Sigmoid colon (tissue), 7 donors: ENCODE data around the gene IL36B. TPM values are rescaled to one million over a fixed set of nuclear protein-coding genes. Genes with fewer than 3 reads are reported as not detected.

Experiments used
- DNase-seq: peaks from one replicate; pipeline ENCODE4 v3.0.0-alpha.2; 2019
- H3K27ac ChIP-seq, 4 donors: fragments of 200-600 bp; sonication (generic); one replicate each; pipeline ENCODE4 v1.5.1; 2016 to 2019; ENCODE audit warnings: mild to moderate bottlenecking in 1 of 4
- H3K27me3 ChIP-seq, 3 donors: fragments of 200-600 bp; sonication (generic); one replicate each; pipeline ENCODE4 v1.5.1; 2019; ENCODE audit warnings: mild to moderate bottlenecking in 1 of 3
- H3K36me3 ChIP-seq, 4 donors: fragments of 200-600 bp; sonication (generic); one replicate each; pipeline ENCODE4 v1.5.1; 2016 to 2019
- H3K4me1 ChIP-seq, 4 donors: fragments of 200-600 bp; sonication (generic); one replicate each; pipeline ENCODE4 v1.5.1; 2017 to 2019
- H3K4me3 ChIP-seq, 4 donors: fragments of 200-600 bp; sonication (generic); one replicate each; pipeline ENCODE4 v1.5.1; 2017 to 2019; ENCODE audit warnings: mild to moderate bottlenecking in 2 of 4, moderate library complexity in 1 of 4
- H3K9me3 ChIP-seq, 4 donors: fragments of 200-600 bp in 3 of 4; sonication (generic) in 3 of 4; one replicate each; pipeline versions ENCODE4 v1.5.1 to v1.6.1; 2013 to 2019
- EP300 ChIP-seq, 4 donors: sonication (generic); formaldehyde crosslinking; IDR thresholded peaks; one replicate each; pipeline ENCODE4 v1.6.1; 2017; ENCODE audit warnings: antibody characterized with exemption in 4 of 4
- POLR2A ChIP-seq, 2 donors: fragments of 450-650 bp; IDR thresholded peaks; one replicate each; pipeline ENCODE4 v1.6.1; 2016; ENCODE audit warnings: antibody characterized with exemption in 2 of 2, mild to moderate bottlenecking in 2 of 2, moderate library complexity in 2 of 2
- POLR2AphosphoS5 ChIP-seq, 4 donors: sonication (generic); formaldehyde crosslinking; IDR thresholded peaks; one replicate each; pipeline ENCODE4 v1.6.1; 2017; ENCODE audit warnings: antibody characterized with exemption in 4 of 4
- WGBS, 2 donors: extraction: QIAGEN DNeasy Blood & Tissue Kit; methylation state at CpG; one replicate each; pipeline ENCODE4 v1.1.7; 2013; 5-methylcytosine and 5-hydroxymethylcytosine counted together
- intact Hi-C: fragments of 100-400 bp; cut with DNase I; formaldehyde crosslinking; loops from one replicate; pipeline ENCODE4 v1.15.1; 2023
- polyA plus RNA-seq, 3 donors: library from polyadenylated mRNA; stranded (reverse); fragments of 200-250 nt; gene quantifications; one replicate each; pipeline ENCODE4 v1.2.3, GENCODE V29; 2013
- small RNA-seq, 3 donors: library from RNA; depleted of rRNA; stranded (forward); fragments of <200 nt; gene quantifications; one replicate each; pipeline ENCODE3, GENCODE V24; 2016
- total RNA-seq, 4 donors: library from RNA; depleted of rRNA; stranded (reverse); fragments of >200 nt; gene quantifications; one replicate each; pipeline ENCODE4 v1.1.0, GENCODE V29; 2016
- TF ChIP-seq, protein P1 (sequence below), 4 experiments: fragments of 450-650 bp in 3 of 4; fragments of 200-600 bp in 1 of 4; IDR thresholded peaks; one replicate each; pipeline ENCODE4 v1.5.1; 2016 to 2019; ENCODE audit warnings: antibody characterized with exemption in 4 of 4, mild to moderate bottlenecking in 3 of 4, moderate library complexity in 2 of 4
- donor health status: healthy with polysubstance abuse.
- donor health status: Bipolar disorder and iron deficiency.
- donor health status: healthy.

Gene IL36B
- total and polyA plus RNA-seq, 7 donors = not detected

DNA sequence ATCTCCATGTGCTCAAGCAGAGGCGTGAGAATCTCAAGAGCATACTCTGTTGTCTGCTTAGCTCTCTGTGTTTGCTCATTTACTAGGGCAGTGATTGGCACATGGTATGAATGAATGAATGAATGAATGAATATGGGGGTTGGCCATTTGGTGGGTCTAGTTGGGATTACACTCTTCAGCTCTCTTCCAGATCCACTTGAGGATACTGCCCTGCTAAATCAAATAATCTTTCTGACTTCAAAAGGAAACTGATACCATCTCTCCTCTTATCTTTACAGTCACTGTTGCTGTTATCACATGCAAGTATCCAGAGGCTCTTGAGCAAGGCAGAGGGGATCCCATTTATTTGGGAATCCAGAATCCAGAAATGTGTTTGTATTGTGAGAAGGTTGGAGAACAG is 72.9 kb downstream of the IL36B start:
- no peaks in the 10 kb centered on the region for H3K36me3 ChIP-seq
- intact Hi-C loops = no loop called here
- TF ChIP-seq, protein P1, sequence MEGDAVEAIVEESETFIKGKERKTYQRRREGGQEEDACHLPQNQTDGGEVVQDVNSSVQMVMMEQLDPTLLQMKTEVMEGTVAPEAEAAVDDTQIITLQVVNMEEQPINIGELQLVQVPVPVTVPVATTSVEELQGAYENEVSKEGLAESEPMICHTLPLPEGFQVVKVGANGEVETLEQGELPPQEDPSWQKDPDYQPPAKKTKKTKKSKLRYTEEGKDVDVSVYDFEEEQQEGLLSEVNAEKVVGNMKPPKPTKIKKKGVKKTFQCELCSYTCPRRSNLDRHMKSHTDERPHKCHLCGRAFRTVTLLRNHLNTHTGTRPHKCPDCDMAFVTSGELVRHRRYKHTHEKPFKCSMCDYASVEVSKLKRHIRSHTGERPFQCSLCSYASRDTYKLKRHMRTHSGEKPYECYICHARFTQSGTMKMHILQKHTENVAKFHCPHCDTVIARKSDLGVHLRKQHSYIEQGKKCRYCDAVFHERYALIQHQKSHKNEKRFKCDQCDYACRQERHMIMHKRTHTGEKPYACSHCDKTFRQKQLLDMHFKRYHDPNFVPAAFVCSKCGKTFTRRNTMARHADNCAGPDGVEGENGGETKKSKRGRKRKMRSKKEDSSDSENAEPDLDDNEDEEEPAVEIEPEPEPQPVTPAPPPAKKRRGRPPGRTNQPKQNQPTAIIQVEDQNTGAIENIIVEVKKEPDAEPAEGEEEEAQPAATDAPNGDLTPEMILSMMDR (IDR thresholded peaks at IDR 0.05) = no peak
- TF ChIP-seq POLR2AphosphoS5 (IDR thresholded peaks at IDR 0.05) (no peak), POLR2A (IDR thresholded peaks at IDR 0.05) (no peak), EP300 (IDR thresholded peaks at IDR 0.05) (no peak)
- no peaks in the 10 kb centered on the region for H3K4me1 ChIP-seq
- DNase-seq = no peak
- 91 to 94% methylated on average over 1 of the region's 1 CpG for WGBS, 2 donors
- no peak overlapping the region for H3K4me3 ChIP-seq
- H3K27me3 ChIP-seq = no peaks in the 10 kb centered on the region
- H3K9me3 ChIP-seq = no peaks in the 10 kb centered on the region
- no peak overlapping the region for H3K27ac ChIP-seq

GRCh38 chr2:112977559-112978056 is 75.1 kb downstream of the IL36B start, which contains the start of gene IL36G:
Gene IL36G, plus strand, starts transcription at chr2:112978006. Its CDS starts 633 bp downstream, at chr2:112978639.
- Histone ChIP-seq H3K4me1 (no peaks in the 10 kb centered on the region), H3K9me3 (no peaks in the 10 kb centered on the region), H3K27me3 (no peaks in the 10 kb centered on the region), H3K27ac (no peak within 1 kb of the TSS), H3K4me3 (no peak within 1 kb of the TSS), H3K36me3 (no peaks in the 10 kb centered on the region)
- no peak for DNase-seq
- intact Hi-C loops = no loop called here
- TF ChIP-seq, protein P1 (IDR thresholded peaks at IDR 0.05) = no peak
- TF ChIP-seq POLR2AphosphoS5 (IDR thresholded peaks at IDR 0.05) (no peak), EP300 (IDR thresholded peaks at IDR 0.05) (no peak), POLR2A (IDR thresholded peaks at IDR 0.05) (no peak)
- 62 to 75% methylated on average over 7 of the region's 7 CpGs for WGBS, 2 donors

Small RNAs within 50 kb of the gene (small RNA-seq; reads per million reads assigned to genes)
- gene HMGN2P23 (0 reads per million in 3 donors), gene RNU6-1180P (0 reads per million in 3 donors)

Other genes with a start within 250 kb of the IL36B start
- 1 to 10 TPM in 1 of 4 donors, under 1 TPM in 2, not detected in 1; 0.55 to 3.8 (median 0.66) TPM for gene IL1B, start 216.1 kb downstream of the IL36B start, total RNA-seq
- gene IL1B, start 216.1 kb downstream of the IL36B start, polyA plus RNA-seq = 10 to 100 TPM in 1 of 3 donors, 1 to 10 TPM in 2; 6.0 to 32.4 (median 8.5) TPM
- gene IL37, start 141.7 kb downstream of the IL36B start, total RNA-seq = not detected
- 1 to 10 TPM in 1 of 3 donors, not detected in 2; 1.3 TPM for gene IL37, start 141.7 kb downstream of the IL36B start, polyA plus RNA-seq
- gene IL36G, start 74.9 kb downstream of the IL36B start, total RNA-seq = not detected
- under 1 TPM in 1 of 3 donors, not detected in 2; 0.17 TPM for gene IL36G, start 74.9 kb downstream of the IL36B start, polyA plus RNA-seq
- gene IL36A, start 47.4 kb downstream of the IL36B start, total RNA-seq = not detected
- not detected for gene IL36A, start 47.4 kb downstream of the IL36B start, polyA plus RNA-seq
- not detected for gene IL36RN, start 6.3 kb upstream of the IL36B start, total RNA-seq
- gene IL36RN, start 6.3 kb upstream of the IL36B start, polyA plus RNA-seq = under 1 TPM in 1 of 3 donors, not detected in 2; 0.03 TPM
- not detected for gene IL1F10, start 15.1 kb upstream of the IL36B start, total RNA-seq
- not detected for gene IL1F10, start 15.1 kb upstream of the IL36B start, polyA plus RNA-seq
- gene IL1RN, start 74.7 kb upstream of the IL36B start, total RNA-seq = 1 to 10 TPM in 1 of 4 donors, under 1 TPM in 1, not detected in 2; 0.55 to 1.6 TPM
- gene IL1RN, start 74.7 kb upstream of the IL36B start, polyA plus RNA-seq = 10 to 100 TPM in 2 of 3 donors, 1 to 10 TPM in 1; 6.6 to 19.9 (median 11.1) TPM
- 1 to 10 TPM; 1.4 to 6.6 (median 2.0) TPM for gene PSD4, start 121.1 kb upstream of the IL36B start, total RNA-seq
- 10 to 100 TPM; 15.0 to 51.6 (median 22.9) TPM for gene PSD4, start 121.1 kb upstream of the IL36B start, polyA plus RNA-seq
- gene PAX8, start 226.1 kb upstream of the IL36B start, total RNA-seq = under 1 TPM in 3 of 4 donors, not detected in 1; 0.41 to 0.71 (median 0.55) TPM
- gene PAX8, start 226.1 kb upstream of the IL36B start, polyA plus RNA-seq = 10 to 100 TPM in 1 of 3 donors, 1 to 10 TPM in 2; 1.1 to 10.8 (median 2.5) TPM